Choroid plexus epithelial cell (primary cell): ENCODE measurements around the gene ASCC1.
"Not testable (repeated sequence)": the region's sequence is repeated elsewhere in the genome, so short reads cannot be mapped to it uniquely, and the experiment has no call there.

Source experiments
- DNase-seq: peaks from one replicate; pipeline ENCODE4 v3.0.0-alpha.2; 2010; ENCODE audit warnings: low read depth
- H3K4me3 ChIP-seq: 2 replicates; pipeline ENCODE4 v1.5.1; 2011; ENCODE audit warnings: low read depth, mild to moderate bottlenecking, control low read depth, low read length, moderate library complexity
- CTCF ChIP-seq: conservative IDR thresholded peaks from 2 replicates; pipeline ENCODE4 v1.5.1; 2011; ENCODE audit warnings: low read depth, mild to moderate bottlenecking, control low read depth, inconsistent platforms, low read length, moderate library complexity

Gene ASCC1

GRCh38 chr10:72227826-72228225 lies 11.8 kb upstream of the ASCC1 start:
- TF ChIP-seq CTCF, result no peak
- no peak for DNase-seq
- no peak overlapping the region for H3K4me3 ChIP-seq

GRCh38 chr10:72226418-72227027 lies 10.4 kb upstream of the ASCC1 start:
- no peak overlapping the region for H3K4me3 ChIP-seq
- DNase-seq, result no peak
- TF ChIP-seq CTCF, result no peak

GRCh38 chr10:72224191-72224590 lies 8.1 kb upstream of the ASCC1 start:
- not testable (repeated sequence) for H3K4me3 ChIP-seq, DNase-seq

GRCh38 chr10:72223743-72224101 lies 7.6 kb upstream of the ASCC1 start:
- no peak for TF ChIP-seq CTCF
- peak; percentile 62 for DNase-seq
- no peak overlapping the region for H3K4me3 ChIP-seq

GRCh38 chr10:72221278-72221677 lies 5.2 kb upstream of the ASCC1 start:
- no peak for DNase-seq
- H3K4me3 ChIP-seq, result no peak overlapping the region
- TF ChIP-seq CTCF, result no peak

GRCh38 chr10:72220637-72221036 lies 4.6 kb upstream of the ASCC1 start:
- H3K4me3 ChIP-seq, result no peak overlapping the region
- DNase-seq, result no peak
- no peak for TF ChIP-seq CTCF

GRCh38 chr10:72219235-72219814 lies 3.2 kb upstream of the ASCC1 start:
- no peak overlapping the region for H3K4me3 ChIP-seq
- TF ChIP-seq CTCF, result no peak
- no peak for DNase-seq
